ENCODE data around the gene BDKRB2.

Gene BDKRB2

GRCh38 chr14:96176811-96177211 lies 27.8 kb upstream of the BDKRB2 start:
- DNase-seq (ENCODE audit: low spot score), result no peak

- no peak for DNase-seq (ENCODE audit: low spot score)
Measured at GRCh38 chr14:96177766-96178375, 26.8 kb upstream of the BDKRB2 start.

DNA sequence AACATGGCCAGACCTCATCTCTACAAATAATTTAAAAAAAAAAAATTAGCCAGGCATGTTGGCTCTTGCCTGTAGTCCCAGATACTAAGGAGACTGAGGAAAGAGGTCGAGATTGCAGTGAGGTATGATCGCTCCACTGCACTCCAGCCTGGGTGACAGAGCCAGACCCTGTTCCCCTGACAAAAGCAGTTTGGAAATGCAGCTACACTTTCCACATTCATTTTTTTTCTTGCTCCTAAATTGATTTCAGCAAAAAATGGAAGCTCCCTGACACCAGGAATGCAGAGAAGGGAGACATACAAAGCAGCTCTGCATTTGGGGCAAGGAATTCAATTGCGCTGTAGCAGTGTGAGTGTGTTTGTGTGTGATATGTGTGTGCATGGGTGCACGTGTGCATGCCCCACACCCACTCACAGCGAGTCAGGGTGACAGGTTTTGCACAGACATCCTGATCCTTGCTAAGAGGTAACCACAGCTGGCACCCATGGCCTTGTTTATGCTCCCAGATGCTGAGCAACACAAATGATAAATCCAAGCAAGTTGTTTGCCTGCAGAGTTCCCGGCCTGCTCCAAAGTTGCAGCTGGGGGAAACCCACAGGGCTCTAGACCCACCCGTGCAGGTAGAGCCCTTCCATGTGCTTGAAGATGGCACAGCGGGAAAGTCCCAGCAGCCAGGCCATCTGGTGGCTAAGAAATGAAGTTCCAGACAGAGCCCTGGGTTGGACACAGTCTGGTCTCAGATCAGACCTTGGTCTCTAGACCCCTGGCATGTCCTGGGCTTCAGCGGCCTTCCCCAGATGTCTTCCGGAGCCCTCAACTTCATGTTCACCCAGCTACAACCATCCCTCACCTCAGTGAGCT lies 25.9 kb upstream of the BDKRB2 start:
- DNase-seq (ENCODE audit: low spot score), result no peak

DNA sequence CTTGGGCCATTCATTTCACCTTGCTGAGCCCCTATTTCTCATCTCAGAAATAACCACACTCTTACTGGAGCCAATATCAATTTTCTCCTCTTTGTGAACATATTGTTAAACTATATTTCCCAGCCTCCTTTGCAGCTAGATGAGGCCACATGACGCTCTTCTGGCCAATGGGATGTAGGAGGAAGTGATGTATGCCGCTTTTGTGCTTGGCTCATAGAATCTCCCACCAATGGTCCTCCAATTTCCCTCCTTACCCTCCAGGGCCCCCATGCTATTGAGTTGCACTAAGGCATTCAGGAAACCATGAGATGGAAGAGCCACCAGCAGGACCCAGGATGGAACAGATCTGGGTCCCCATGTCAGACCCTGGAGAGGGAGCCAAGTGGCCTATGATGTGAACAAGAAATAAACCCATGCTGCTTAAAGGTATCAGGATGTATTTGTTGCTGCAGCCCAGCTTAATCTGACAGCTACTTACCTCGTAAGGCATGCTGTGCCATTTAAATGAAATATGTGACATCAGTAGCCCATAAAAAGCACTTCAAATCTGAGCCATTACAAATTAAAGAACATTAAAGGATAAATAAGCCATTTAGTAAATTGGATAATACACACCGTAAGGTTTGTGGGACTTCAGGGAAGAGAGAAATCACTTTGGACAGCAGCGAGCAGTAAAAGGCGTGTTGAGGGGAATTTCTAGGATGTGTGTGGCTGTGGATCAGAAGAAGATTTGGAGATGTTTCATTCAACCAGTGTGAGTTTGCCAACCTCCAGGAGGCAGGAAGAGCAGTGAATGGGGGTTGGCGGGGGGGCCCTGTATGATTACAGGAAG lies 24.4 kb upstream of the BDKRB2 start:
- DNase-seq (ENCODE audit: low spot score), result no peak

DNA sequence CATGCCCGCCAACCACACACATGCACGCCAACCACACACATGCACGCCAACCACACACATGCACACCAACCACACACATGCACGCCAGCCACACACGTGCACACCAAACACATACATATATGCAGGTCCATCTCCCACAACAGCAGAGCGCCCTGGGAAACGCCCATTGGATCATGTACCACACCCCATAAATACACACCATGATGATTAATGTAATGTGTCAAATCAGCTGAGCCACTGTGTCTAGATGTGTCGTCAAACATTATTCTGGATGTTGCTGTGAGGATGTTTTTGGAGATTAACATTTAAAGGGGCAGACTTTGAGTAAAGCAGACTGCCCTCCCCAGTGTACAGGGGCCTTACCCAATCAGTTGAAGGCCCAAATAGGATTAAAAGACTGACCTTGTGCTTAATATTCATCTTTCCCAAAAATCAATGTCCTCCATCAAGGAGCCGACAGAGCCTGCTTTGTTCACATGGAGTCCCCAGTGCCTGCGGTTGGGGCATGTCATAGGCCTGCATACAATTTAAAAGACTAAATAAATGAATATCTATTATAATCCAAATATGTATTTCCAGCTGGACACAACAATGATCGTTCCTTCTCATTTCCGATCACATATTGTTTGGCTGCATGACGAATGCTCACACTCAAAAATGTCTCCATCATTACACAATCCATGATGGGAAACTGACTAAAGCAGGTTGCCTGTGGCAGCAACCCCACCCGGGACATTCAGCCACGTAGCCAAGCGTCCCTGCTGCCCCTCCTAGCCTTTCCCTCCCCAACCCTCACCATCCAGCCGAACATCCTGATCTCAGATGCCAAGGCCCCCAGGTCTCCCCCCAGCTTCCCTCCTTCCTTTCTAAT lies 23.2 kb upstream of the BDKRB2 start:
- DNase-seq (ENCODE audit: low spot score), result no peak

DNA sequence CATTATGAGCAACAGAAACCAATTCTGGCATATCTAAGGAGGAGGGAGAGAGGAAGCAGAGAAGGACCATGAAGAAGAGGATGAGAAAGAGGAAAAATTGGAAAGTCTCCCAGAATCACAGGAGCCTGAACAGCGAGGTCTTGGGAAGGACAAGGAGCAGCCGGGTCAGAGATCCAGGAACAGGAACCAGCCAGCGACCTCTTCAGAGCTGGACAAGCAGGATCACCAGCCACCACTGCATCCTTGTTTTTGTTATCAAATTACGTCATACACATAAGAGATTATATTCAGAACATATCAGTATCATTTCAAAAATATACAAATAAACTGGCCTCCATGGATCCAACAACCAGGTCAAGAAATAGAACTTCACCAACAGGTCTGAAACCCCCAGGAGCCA lies 22.1 kb upstream of the BDKRB2 start:
- DNase-seq (ENCODE audit: low spot score), result no peak

DNA sequence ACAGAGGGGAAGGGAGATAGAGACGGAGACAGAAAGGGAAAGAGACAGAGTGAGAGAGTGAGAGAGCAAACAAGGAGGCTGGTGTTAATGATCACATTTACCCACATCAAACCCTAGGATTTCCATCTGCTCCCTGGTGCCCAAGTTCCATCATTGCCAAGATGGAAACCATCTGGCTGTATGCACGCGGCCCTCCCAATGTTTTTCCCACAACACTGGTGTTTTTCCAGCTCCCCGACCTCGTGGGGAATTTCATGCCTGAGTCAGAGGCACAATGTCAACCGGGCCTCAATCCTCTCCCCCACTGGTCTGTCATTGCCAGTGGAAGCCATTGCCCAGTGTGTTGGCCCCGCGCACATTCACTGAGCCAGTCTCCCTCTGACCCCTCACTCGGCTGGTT lies 19.9 kb upstream of the BDKRB2 start:
- no peak for DNase-seq (ENCODE audit: low spot score)

- no peak for DNase-seq (ENCODE audit: low spot score)
Measured at GRCh38 chr14:96187216-96188031, 17.2 kb upstream of the BDKRB2 start.

- no peak for DNase-seq (ENCODE audit: low spot score)
Measured at GRCh38 chr14:96189281-96189711, 15.3 kb upstream of the BDKRB2 start.

- DNase-seq (ENCODE audit: low spot score), result no peak
Measured at GRCh38 chr14:96191353-96191752, 13.3 kb upstream of the BDKRB2 start.

GRCh38 chr14:96191841-96192462 lies 12.7 kb upstream of the BDKRB2 start:
- no peak for DNase-seq (ENCODE audit: low spot score)

DNA sequence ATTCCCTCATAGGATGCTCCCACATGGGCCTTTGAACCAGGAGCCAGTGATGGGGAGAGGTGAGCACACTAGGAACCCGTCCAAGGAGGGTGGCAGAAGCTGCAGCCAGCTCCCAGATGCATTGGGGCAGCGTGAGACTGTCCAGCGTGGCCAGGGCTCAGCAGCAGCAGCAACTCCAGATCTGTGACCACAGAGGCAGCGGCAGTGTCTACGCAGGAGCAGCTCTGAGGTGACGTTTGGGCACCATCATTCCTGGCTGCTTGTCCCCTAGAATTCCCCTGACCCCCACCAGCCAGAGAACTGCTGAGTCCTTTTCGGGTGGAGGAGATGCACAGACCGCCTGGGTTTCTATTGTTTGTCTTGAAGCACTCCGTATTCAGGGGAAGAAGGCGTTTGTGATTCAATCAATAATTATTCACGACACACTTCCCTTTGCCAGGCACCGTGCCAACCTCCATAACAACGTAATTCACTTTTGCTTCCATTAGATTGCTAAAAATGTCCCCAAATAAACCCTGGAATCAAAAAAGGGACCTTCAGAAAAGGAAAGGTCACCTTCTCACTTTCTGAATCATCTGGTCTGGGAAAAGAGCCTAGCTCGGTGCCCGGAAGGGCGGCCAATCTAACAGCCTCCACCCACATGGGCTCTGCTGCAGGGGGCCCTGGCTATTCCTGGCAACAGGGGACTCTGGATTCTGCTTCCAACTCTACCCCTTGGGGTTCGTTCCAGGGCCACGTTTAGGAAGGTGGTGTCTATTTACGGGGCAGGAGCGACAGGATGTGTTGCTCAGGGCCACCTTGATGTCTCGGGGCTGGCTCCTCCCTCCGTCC lies 11.4 kb upstream of the BDKRB2 start:
- no peak for DNase-seq (ENCODE audit: low spot score)

- DNase-seq (ENCODE audit: low spot score), result no peak
Measured at GRCh38 chr14:96194262-96194656, 10.4 kb upstream of the BDKRB2 start.

DNA sequence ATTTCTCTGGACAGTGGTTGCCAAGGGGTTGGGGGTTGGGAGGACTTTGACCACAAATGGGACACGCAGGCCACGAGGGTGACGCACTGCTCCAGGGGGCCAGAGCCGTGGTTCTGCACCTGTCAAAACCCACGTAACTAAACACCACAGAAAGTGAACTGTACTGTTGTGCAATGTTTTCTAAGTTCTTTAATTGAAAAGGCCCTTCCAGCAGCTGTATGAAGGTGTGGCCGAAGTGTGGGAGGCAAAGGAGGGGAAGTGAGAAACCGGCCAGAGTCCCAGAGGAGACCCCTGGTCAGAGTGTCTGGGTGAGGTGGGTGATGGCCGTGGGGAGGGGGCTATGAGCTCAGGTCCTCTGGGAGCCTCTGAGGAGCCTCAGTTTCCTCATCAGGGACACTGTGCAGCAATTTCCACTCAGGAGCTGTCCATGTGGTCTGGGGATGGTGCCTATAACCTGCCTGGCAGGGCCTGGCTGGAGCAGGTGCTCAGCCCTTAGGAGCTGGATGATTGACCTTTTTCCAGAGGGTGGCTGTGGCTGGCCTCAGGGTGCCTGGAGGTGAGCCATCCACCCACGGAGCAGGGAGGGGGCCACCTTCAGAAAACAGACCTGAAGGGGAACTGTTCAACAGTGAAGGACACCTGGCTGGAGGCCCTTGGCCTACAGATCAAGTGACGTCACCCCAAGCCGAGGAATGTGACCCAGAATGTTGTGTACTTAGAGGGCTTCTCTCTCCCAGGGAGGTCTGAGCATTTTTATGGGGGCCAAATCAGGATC lies 9.8 kb upstream of the BDKRB2 start:
- no peak for DNase-seq (ENCODE audit: low spot score)

GRCh38 chr14:96195441-96196081 lies 9.1 kb upstream of the BDKRB2 start:
- no peak for DNase-seq (ENCODE audit: low spot score)

DNA sequence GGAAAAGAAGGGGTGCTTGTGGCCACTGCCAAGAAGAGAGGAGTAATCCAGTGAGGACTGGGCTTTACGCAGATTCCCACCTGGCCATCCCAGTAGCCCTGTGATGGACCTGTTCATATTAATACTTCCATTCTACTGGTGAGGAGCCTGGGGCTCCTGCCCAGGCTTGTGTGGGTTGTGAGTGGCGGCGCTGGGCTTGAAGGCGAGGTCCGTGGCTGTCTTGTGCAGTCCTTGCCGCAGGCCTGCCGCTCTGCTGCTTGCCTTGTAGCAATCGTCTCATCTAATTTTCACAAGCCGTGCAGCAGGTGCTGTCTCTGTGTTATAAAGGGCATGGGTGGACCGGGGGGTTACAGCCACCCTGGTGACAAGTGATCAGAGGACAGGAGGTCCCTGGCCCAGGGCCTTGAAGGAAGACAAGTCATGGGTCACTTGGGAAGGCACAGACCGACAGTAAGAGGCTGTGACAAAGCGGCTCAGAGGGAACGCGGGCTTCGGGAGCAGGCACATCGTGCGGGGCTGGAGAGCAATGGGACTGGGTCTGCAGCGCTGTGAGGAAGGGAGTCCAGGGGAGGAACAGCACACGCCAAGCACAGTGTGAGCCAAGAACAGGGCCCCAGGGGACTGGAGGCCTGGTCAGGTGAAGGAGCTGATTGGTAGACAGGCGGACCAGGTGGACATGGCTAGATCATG lies 7.3 kb upstream of the BDKRB2 start:
- no peak for DNase-seq (ENCODE audit: low spot score)

DNA sequence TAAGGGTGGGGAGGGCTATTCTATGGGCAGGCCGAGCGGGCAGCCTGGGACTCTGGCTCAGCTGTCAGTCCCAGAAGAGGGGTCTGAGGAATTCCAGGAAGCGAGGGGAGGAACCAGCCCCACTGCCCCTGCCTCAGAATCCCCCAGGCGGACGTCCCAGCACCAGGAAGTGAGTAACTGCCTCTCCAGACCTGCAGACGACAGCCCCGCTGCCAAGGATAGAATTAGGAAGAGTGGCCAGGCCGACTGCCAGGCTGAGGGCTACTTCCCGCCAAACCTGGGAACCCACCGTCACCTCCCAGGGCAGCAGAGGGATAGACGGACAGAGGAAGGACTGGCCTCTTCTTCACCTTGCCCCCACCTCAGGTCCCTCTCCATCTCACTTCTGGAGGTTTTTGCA lies 6.7 kb upstream of the BDKRB2 start:
- DNase-seq (ENCODE audit: low spot score), result no peak
